ENCODE results near the gene PAX5. TPM values are rescaled to one million over a fixed set of nuclear protein-coding genes. Genes with fewer than 3 reads are reported as not detected.

Gene PAX5
- total and polyA plus RNA-seq, 4 experiments from 2014 or later = 0.32 TPM; not detected in 3

GRCh38 chr9:36929350-36929675 lies 104.8 kb downstream of the PAX5 start:
- Mint-ChIP-seq H3K4me1 (peaks cover 0 to 3% (median 0%) of the 10 kb centered on the region in 4 donors), H3K4me3 (no peak overlapping the region), H3K27ac (no peak overlapping the region), H3K27me3 (peaks cover 2 to 8% of the 10 kb centered on the region in 2 donors), H3K9me3 (peaks cover 0 to 5% (median 3%) of the 10 kb centered on the region in 8 donors), H3K36me3 (no peaks in the 10 kb centered on the region)
- Histone ChIP-seq H3K36me3 (ENCODE audit: insufficient read depth, low read length) (no peaks in the 10 kb centered on the region), H3K9me3 (ENCODE audit: control insufficient read depth in 1 of 2, low read length in 2 of 2) (no peaks in the 10 kb centered on the region), H3K4me3 (ENCODE audit: low read length in 2 of 2) (no peak overlapping the region), H3K4me1 (ENCODE audit: insufficient read depth, low read length) (no peaks in the 10 kb centered on the region), H3K27ac (ENCODE audit: low read depth, low read length) (no peak overlapping the region), H3K27me3 (ENCODE audit: insufficient read depth, low read length) (no peaks in the 10 kb centered on the region)
- DNase-seq = no peak
- ChIA-PET POLR2A (ENCODE audit: partially characterized antibody) (no interaction called here), CTCF (ENCODE audit: partially characterized antibody) (no interaction called here)
- intact Hi-C loops (cut with micrococcal nuclease) = no loop called here

- Histone ChIP-seq H3K4me3 (ENCODE audit: low read length in 2 of 2) (no peak overlapping the region), H3K36me3 (ENCODE audit: insufficient read depth, low read length) (no peaks in the 10 kb centered on the region), H3K4me1 (ENCODE audit: insufficient read depth, low read length) (no peaks in the 10 kb centered on the region), H3K27ac (ENCODE audit: low read depth, low read length) (no peak overlapping the region), H3K27me3 (ENCODE audit: insufficient read depth, low read length) (no peaks in the 10 kb centered on the region), H3K9me3 (ENCODE audit: control insufficient read depth in 1 of 2, low read length in 2 of 2) (no peaks in the 10 kb centered on the region)
- intact Hi-C loops (cut with micrococcal nuclease) = no loop called here
- H3K4me3 Mint-ChIP-seq = no peak overlapping the region
- H3K27ac Mint-ChIP-seq = no peak overlapping the region
- peaks cover 2 to 8% of the 10 kb centered on the region in 2 donors for H3K27me3 Mint-ChIP-seq
- CTCF ChIA-PET (ENCODE audit: partially characterized antibody) = no interaction called here
- peaks cover 0 to 5% (median 3%) of the 10 kb centered on the region in 8 donors for H3K9me3 Mint-ChIP-seq
- no peak for DNase-seq
- H3K36me3 Mint-ChIP-seq = no peaks in the 10 kb centered on the region
- POLR2A ChIA-PET (ENCODE audit: partially characterized antibody) = no interaction called here
- peaks cover 0 to 3% (median 0%) of the 10 kb centered on the region in 4 donors for H3K4me1 Mint-ChIP-seq
These were observed 105.3 kb downstream of the PAX5 start for GRCh38 chr9:36928670-36929349.

GRCh38 chr9:36928210-36928609 lies 105.9 kb downstream of the PAX5 start:
- no peak for DNase-seq
- no peak overlapping the region for H3K27ac Mint-ChIP-seq
- no peaks in the 10 kb centered on the region for H3K4me1 ChIP-seq (ENCODE audit: insufficient read depth, low read length)
- no peaks in the 10 kb centered on the region for H3K27me3 ChIP-seq (ENCODE audit: insufficient read depth, low read length)
- CTCF ChIA-PET (ENCODE audit: partially characterized antibody) = no interaction called here
- intact Hi-C loops (cut with micrococcal nuclease) = no loop called here
- H3K4me1 Mint-ChIP-seq = peaks cover 0 to 3% (median 0%) of the 10 kb centered on the region in 4 donors
- H3K36me3 ChIP-seq (ENCODE audit: insufficient read depth, low read length) = no peaks in the 10 kb centered on the region
- no peaks in the 10 kb centered on the region for H3K9me3 ChIP-seq (ENCODE audit: control insufficient read depth in 1 of 2, low read length in 2 of 2)
- H3K36me3 Mint-ChIP-seq = no peaks in the 10 kb centered on the region
- peaks cover 2 to 8% of the 10 kb centered on the region in 2 donors for H3K27me3 Mint-ChIP-seq
- peaks cover 0 to 5% (median 3%) of the 10 kb centered on the region in 8 donors for H3K9me3 Mint-ChIP-seq
- POLR2A ChIA-PET (ENCODE audit: partially characterized antibody) = no interaction called here
- no peak overlapping the region for H3K4me3 Mint-ChIP-seq
- H3K27ac ChIP-seq (ENCODE audit: low read depth, low read length) = no peak overlapping the region
- H3K4me3 ChIP-seq (ENCODE audit: low read length in 2 of 2) = no peak overlapping the region

- Histone ChIP-seq H3K9me3 (ENCODE audit: control insufficient read depth in 1 of 2, low read length in 2 of 2) (no peaks in the 10 kb centered on the region), H3K36me3 (ENCODE audit: insufficient read depth, low read length) (no peaks in the 10 kb centered on the region), H3K27me3 (ENCODE audit: insufficient read depth, low read length) (no peaks in the 10 kb centered on the region), H3K27ac (ENCODE audit: low read depth, low read length) (no peak overlapping the region), H3K4me3 (ENCODE audit: low read length in 2 of 2) (no peak overlapping the region), H3K4me1 (ENCODE audit: insufficient read depth, low read length) (no peaks in the 10 kb centered on the region)
- Mint-ChIP-seq H3K27ac (peak overlapping the region in 1 of 7 donors; percentile 28), H3K4me3 (no peak overlapping the region), H3K4me1 (peaks cover 0 to 3% (median 0%) of the 10 kb centered on the region in 4 donors), H3K9me3 (peaks cover 0 to 3% (median 0%) of the 10 kb centered on the region in 8 donors), H3K36me3 (no peaks in the 10 kb centered on the region), H3K27me3 (peaks cover 6 to 10% of the 10 kb centered on the region in 2 donors)
- intact Hi-C loops (cut with micrococcal nuclease) = no loop called here
- ChIA-PET CTCF (ENCODE audit: partially characterized antibody) (no interaction called here), POLR2A (ENCODE audit: partially characterized antibody) (no interaction called here)
- DNase-seq = no peak
These were observed 109.2 kb downstream of the PAX5 start for GRCh38 chr9:36924757-36925432.

- Mint-ChIP-seq H3K9me3 (peaks cover 0 to 3% (median 0%) of the 10 kb centered on the region in 8 donors), H3K4me3 (no peak overlapping the region), H3K4me1 (peaks cover 0 to 3% (median 0%) of the 10 kb centered on the region in 4 donors), H3K36me3 (no peaks in the 10 kb centered on the region), H3K27me3 (peaks cover 7 to 12% of the 10 kb centered on the region in 2 donors), H3K27ac (no peak overlapping the region)
- DNase-seq = no peak
- no peak overlapping the region for H3K27ac ChIP-seq (ENCODE audit: low read depth, low read length)
- H3K4me3 ChIP-seq (ENCODE audit: low read length in 2 of 2) = no peak overlapping the region
- H3K4me1 ChIP-seq (ENCODE audit: insufficient read depth, low read length) = no peaks in the 10 kb centered on the region
- POLR2A ChIA-PET (ENCODE audit: partially characterized antibody) = no interaction called here
- H3K27me3 ChIP-seq (ENCODE audit: insufficient read depth, low read length) = no peaks in the 10 kb centered on the region
- intact Hi-C loops (cut with micrococcal nuclease) = no loop called here
- CTCF ChIA-PET (ENCODE audit: partially characterized antibody) = no interaction called here
- no peaks in the 10 kb centered on the region for H3K36me3 ChIP-seq (ENCODE audit: insufficient read depth, low read length)
- no peaks in the 10 kb centered on the region for H3K9me3 ChIP-seq (ENCODE audit: control insufficient read depth in 1 of 2, low read length in 2 of 2)
These were observed 110.0 kb downstream of the PAX5 start for GRCh38 chr9:36924071-36924470.

- intact Hi-C loops (cut with micrococcal nuclease) = no loop called here
- H3K4me1 Mint-ChIP-seq = no peaks in the 10 kb centered on the region
- ChIA-PET POLR2A (ENCODE audit: partially characterized antibody) (no interaction called here), CTCF (ENCODE audit: partially characterized antibody) (no interaction called here)
- no peak for DNase-seq
- Histone ChIP-seq H3K27ac (ENCODE audit: low read depth, low read length) (no peak overlapping the region), H3K4me1 (ENCODE audit: insufficient read depth, low read length) (no peaks in the 10 kb centered on the region), H3K36me3 (ENCODE audit: insufficient read depth, low read length) (no peaks in the 10 kb centered on the region), H3K27me3 (ENCODE audit: insufficient read depth, low read length) (no peaks in the 10 kb centered on the region), H3K9me3 (ENCODE audit: control insufficient read depth in 1 of 2, low read length in 2 of 2) (no peaks in the 10 kb centered on the region), H3K4me3 (ENCODE audit: low read length in 2 of 2) (no peak overlapping the region)
- peaks cover 0 to 3% (median 0%) of the 10 kb centered on the region in 8 donors for H3K9me3 Mint-ChIP-seq
- peaks cover 6 to 8% of the 10 kb centered on the region in 2 donors for H3K27me3 Mint-ChIP-seq
- H3K27ac Mint-ChIP-seq = no peak overlapping the region
- no peaks in the 10 kb centered on the region for H3K36me3 Mint-ChIP-seq
- H3K4me3 Mint-ChIP-seq = no peak overlapping the region
These were observed 110.9 kb downstream of the PAX5 start for GRCh38 chr9:36923025-36923625.

- CTCF ChIA-PET (ENCODE audit: partially characterized antibody) = no interaction called here
- POLR2A ChIA-PET (ENCODE audit: partially characterized antibody) = no interaction called here
- intact Hi-C loops (cut with micrococcal nuclease) = no loop called here
- Mint-ChIP-seq H3K36me3 (no peaks in the 10 kb centered on the region), H3K27ac (no peak overlapping the region), H3K27me3 (peaks cover 7 to 11% of the 10 kb centered on the region in 2 donors), H3K9me3 (peaks cover 0 to 3% (median 0%) of the 10 kb centered on the region in 8 donors), H3K4me3 (no peak overlapping the region), H3K4me1 (no peaks in the 10 kb centered on the region)
- Histone ChIP-seq H3K27me3 (ENCODE audit: insufficient read depth, low read length) (no peaks in the 10 kb centered on the region), H3K4me1 (ENCODE audit: insufficient read depth, low read length) (no peaks in the 10 kb centered on the region), H3K27ac (ENCODE audit: low read depth, low read length) (no peak overlapping the region), H3K9me3 (ENCODE audit: control insufficient read depth in 1 of 2, low read length in 2 of 2) (no peaks in the 10 kb centered on the region), H3K4me3 (ENCODE audit: low read length in 2 of 2) (no peak overlapping the region), H3K36me3 (ENCODE audit: insufficient read depth, low read length) (no peaks in the 10 kb centered on the region)
- no peak for DNase-seq
These were observed 111.5 kb downstream of the PAX5 start for GRCh38 chr9:36922548-36922947.
